ENCODE data around the gene DGCR2.

The DGCR2 gene

DNA sequence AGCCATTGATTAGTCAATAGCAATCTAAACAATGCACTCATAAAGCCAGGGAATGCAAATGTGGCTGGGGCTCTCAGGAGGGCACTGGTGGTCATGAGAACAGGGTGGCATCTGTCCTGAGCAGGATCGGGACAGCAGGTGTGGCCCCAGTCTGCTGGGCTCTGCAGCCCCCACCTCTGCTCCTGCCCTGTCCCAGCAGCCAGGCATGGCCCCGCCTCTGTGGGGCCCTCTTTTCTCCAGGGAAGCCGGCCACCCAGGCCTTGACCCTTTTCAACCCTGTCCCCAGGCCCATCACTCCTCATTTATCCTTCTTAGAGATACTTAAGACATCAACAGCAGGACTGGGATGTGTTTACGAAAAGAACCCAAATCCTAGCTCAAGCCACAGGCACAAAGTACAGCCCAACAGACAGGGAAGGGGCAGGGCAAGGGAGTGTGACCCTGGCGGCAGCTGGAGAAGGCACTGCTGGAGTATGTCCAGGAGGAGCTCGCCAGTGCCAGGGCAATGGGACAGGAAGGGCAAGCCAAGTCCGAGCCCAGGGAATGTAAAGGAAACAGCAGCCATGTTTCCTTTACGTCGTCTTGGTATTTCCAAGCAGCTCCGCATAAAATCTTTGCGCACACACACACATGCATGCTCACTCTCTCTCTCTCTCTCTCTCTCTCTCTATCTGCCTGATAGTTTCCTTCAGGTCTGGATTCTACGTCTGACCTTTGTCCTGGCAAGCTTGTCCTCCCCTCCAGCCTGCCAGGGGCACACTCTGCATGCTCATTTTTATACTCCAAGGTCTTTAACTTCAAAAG, 59.9 kb downstream of the DGCR2 start:
- H3K27me3 ChIP-seq (ENCODE audit: control insufficient read depth in 1 of 2, insufficient read depth in 2 of 2, low read length in 2 of 2), result no peaks in the 10 kb centered on the region
- H3K27ac ChIP-seq (ENCODE audit: low read depth, low read length), result no peak overlapping the region
- peaks cover 51 to 92% of the 10 kb centered on the region in 2 donors for H3K36me3 ChIP-seq (ENCODE audit: control insufficient read depth in 1 of 2, insufficient read depth in 2 of 2, low read length in 2 of 2)
- H3K9ac ChIP-seq (ENCODE audit: low read depth in 1 of 2, low read length in 2 of 2), result no peak overlapping the region
- peaks cover 12% of the 10 kb centered on the region in 2 donors for H3K4me1 ChIP-seq (ENCODE audit: control insufficient read depth in 1 of 2, insufficient read depth in 2 of 2, low read length in 2 of 2)
- H3K9me3 ChIP-seq (ENCODE audit: control insufficient read depth in 1 of 2, low read length in 2 of 2), result no peaks in the 10 kb centered on the region
- no peak overlapping the region for H3K4me3 ChIP-seq (ENCODE audit: low read depth in 1 of 2, low read length in 2 of 2)

DNA sequence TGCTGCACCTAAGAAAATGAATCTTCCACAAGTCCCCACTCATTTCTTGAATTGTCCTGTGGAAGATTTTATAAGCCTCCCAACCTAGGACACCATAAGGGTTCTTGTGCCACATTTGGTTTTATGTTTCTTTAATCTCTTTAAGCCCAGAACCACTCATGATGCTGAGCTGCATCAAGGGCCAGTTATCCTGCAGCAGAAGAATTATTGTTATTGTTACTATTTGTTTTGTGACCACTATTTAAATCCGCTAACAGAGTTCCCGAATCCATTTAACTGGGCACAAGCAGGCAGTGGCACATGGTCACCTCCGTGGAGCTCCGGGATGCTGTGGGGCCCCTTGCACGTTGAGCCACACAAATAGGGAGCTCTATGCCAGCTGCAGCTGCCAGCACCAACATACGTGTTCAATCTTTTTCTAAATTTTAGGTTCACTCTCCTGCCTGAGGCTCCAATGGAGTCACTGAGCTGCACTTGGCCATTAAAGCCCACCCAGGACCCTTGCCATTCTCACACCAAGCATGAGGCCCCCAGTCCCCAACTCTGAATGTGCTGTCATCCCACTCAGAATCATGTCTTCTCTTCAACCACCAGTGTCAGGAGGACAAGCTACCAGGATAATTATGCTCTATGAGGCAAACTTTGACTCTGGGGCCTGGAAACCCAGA, 60.6 kb downstream of the DGCR2 start:
- no peak overlapping the region for H3K4me3 ChIP-seq (ENCODE audit: low read depth in 1 of 2, low read length in 2 of 2)
- peaks cover 12% of the 10 kb centered on the region in 2 donors for H3K4me1 ChIP-seq (ENCODE audit: control insufficient read depth in 1 of 2, insufficient read depth in 2 of 2, low read length in 2 of 2)
- no peaks in the 10 kb centered on the region for H3K9me3 ChIP-seq (ENCODE audit: control insufficient read depth in 1 of 2, low read length in 2 of 2)
- H3K27me3 ChIP-seq (ENCODE audit: control insufficient read depth in 1 of 2, insufficient read depth in 2 of 2, low read length in 2 of 2), result no peaks in the 10 kb centered on the region
- no peak overlapping the region for H3K27ac ChIP-seq (ENCODE audit: low read depth, low read length)
- peaks cover 59 to 94% of the 10 kb centered on the region in 2 donors for H3K36me3 ChIP-seq (ENCODE audit: control insufficient read depth in 1 of 2, insufficient read depth in 2 of 2, low read length in 2 of 2)
- no peak overlapping the region for H3K9ac ChIP-seq (ENCODE audit: low read depth in 1 of 2, low read length in 2 of 2)

DNA sequence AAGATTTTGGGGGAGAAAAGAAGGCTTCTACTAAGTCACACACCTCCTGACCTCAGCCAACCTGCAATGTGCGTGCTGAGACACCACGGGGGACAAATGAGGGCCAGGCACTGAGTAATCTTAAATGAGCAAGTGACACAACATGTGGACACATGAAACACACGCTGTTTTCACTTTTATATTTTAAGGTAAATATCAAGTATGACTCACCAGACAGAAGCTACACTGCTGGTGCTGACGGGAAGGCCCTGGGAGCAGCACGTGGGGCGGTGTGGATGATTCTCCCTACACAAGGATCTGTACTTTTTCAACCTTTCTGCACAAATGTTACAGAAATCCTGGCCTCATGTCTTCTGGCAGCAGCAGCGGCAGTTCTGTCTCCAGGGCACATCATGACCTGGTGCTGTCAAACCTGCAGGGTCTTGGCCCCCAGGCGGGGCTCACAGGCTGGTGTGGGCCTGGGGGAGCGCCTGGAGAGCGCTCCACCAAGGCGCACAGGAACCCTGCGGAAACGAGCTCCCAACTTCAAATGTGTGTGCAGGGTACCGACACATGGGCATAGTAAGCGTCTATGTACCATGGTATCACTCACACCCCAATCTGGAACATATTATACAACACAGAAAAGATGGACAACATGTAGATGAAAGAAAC, 61.7 kb downstream of the DGCR2 start:
- peaks cover 50 to 94% of the 10 kb centered on the region in 2 donors for H3K36me3 ChIP-seq (ENCODE audit: control insufficient read depth in 1 of 2, insufficient read depth in 2 of 2, low read length in 2 of 2)
- H3K27ac ChIP-seq (ENCODE audit: low read depth, low read length), result no peak overlapping the region
- no peak overlapping the region for H3K9ac ChIP-seq (ENCODE audit: low read depth in 1 of 2, low read length in 2 of 2)
- no peak overlapping the region for H3K4me3 ChIP-seq (ENCODE audit: low read depth in 1 of 2, low read length in 2 of 2)
- H3K27me3 ChIP-seq (ENCODE audit: control insufficient read depth in 1 of 2, insufficient read depth in 2 of 2, low read length in 2 of 2), result no peaks in the 10 kb centered on the region
- no peaks in the 10 kb centered on the region for H3K9me3 ChIP-seq (ENCODE audit: control insufficient read depth in 1 of 2, low read length in 2 of 2)
- H3K4me1 ChIP-seq (ENCODE audit: control insufficient read depth in 1 of 2, insufficient read depth in 2 of 2, low read length in 2 of 2), result peaks cover 12% of the 10 kb centered on the region in 2 donors

DNA sequence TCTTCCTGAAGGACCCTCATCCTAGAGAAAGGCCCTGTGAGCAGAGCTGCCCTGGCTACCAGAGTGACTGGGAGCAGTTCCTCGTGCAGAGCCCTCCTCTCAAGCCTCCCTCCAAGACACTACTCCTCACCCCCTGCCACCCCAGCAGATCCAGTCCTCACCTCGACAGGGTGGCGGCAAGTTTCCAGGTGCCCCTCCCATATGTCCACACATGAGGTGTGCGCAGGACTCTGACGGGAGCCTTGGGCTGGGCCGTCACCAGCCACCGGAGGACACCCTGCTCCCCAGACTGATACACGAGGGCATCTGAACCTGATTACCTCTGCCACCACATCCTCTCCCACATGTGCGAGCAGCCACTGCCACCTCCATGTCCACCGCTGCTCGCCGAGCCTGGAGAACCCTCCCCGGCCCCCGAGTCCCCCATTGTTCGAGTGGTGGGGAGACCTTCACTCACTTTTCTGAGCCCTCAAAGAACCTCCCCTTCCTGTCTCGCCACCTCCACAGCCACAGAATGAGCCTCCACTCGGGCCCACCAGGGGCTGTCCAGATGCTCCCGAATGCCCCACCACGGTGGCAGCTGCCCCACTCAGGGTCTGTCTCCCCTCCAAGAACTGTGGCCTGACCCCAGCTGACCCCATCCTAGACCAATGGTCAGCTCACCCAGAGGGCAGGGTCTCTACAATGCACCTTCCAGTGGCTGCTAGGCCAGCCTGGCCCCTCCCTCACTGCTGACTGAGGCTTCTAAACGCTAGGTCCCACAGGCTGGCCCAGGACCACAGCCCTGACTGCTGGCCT, 62.5 kb downstream of the DGCR2 start:
- H3K27me3 ChIP-seq (ENCODE audit: control insufficient read depth in 1 of 2, insufficient read depth in 2 of 2, low read length in 2 of 2), result no peaks in the 10 kb centered on the region
- no peak overlapping the region for H3K4me3 ChIP-seq (ENCODE audit: low read depth in 1 of 2, low read length in 2 of 2)
- no peak overlapping the region for H3K27ac ChIP-seq (ENCODE audit: low read depth, low read length)
- H3K9ac ChIP-seq (ENCODE audit: low read depth in 1 of 2, low read length in 2 of 2), result no peak overlapping the region
- H3K36me3 ChIP-seq (ENCODE audit: control insufficient read depth in 1 of 2, insufficient read depth in 2 of 2, low read length in 2 of 2), result peaks cover 50 to 86% of the 10 kb centered on the region in 2 donors
- peaks cover 12% of the 10 kb centered on the region in 2 donors for H3K4me1 ChIP-seq (ENCODE audit: control insufficient read depth in 1 of 2, insufficient read depth in 2 of 2, low read length in 2 of 2)
- no peaks in the 10 kb centered on the region for H3K9me3 ChIP-seq (ENCODE audit: control insufficient read depth in 1 of 2, low read length in 2 of 2)

DNA sequence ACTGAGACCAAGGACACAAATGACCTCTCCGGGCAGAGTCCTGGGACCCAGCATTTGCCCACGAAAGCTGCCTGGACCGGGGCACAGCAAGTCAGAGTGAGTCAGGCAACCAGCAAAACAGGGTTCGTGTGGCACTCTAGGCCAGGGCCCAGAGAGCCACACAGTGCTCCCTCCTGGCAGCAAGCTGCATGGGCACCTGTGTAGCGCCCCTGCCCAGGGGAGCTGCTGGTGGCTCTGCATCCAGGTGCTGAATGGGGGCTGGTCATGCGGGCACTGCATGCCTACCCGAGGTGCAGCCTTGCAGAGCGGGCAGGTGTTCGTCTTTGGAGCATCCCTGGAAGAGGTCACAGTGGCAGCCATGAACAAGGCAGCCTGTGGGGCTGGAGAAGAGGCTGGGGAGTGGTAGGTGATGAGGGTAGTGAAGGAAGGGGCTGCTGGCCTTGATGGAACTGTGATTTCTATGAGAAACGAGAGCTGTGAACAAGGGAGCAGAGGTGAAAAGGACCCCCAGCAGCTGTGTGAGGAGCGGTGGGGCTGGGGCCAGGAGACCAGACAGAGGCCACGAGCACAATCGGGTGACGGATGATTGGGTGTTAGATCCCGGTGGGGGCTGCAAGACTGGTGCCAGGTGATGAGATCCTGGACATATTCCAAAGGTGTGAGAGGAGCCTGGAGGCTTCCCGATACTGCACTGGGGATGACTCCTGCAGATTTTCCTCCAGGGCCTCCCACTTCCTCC, 63.3 kb downstream of the DGCR2 start:
- Histone ChIP-seq H3K9ac (ENCODE audit: low read depth in 1 of 2, low read length in 2 of 2) (no peak overlapping the region), H3K27ac (ENCODE audit: low read depth, low read length) (no peak overlapping the region), H3K36me3 (ENCODE audit: control insufficient read depth in 1 of 2, insufficient read depth in 2 of 2, low read length in 2 of 2) (peaks cover 54 to 84% of the 10 kb centered on the region in 2 donors), H3K4me3 (ENCODE audit: low read depth in 1 of 2, low read length in 2 of 2) (no peak overlapping the region), H3K9me3 (ENCODE audit: control insufficient read depth in 1 of 2, low read length in 2 of 2) (no peaks in the 10 kb centered on the region), H3K4me1 (ENCODE audit: control insufficient read depth in 1 of 2, insufficient read depth in 2 of 2, low read length in 2 of 2) (peaks cover 12% of the 10 kb centered on the region in 2 donors), H3K27me3 (ENCODE audit: control insufficient read depth in 1 of 2, insufficient read depth in 2 of 2, low read length in 2 of 2) (no peaks in the 10 kb centered on the region)

DNA sequence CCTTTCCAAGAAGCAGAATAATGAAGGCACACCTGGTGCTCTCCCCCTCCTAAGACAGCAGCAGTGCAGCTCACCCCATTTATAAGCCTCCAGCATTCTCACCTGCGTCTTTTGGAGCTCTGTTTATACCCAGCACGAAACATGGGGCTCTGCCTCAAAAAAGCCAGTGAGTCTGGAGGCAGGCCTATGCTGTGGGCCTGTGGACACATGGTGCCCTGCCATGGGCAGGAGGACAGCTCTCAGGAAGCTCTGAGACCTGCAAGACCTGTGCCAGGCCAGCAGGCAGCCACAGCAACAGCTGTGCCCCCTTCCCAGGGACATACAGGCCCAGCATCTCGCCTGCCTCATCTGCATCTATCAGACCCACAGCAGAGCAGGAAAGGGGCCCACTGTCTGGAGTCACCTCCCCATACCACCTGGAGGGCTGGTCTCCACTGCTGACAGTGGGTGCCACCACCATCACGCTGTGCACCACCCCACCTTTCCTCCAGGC, 64.2 kb downstream of the DGCR2 start:
- no peak overlapping the region for H3K4me3 ChIP-seq (ENCODE audit: low read depth in 1 of 2, low read length in 2 of 2)
- no peak overlapping the region for H3K27ac ChIP-seq (ENCODE audit: low read depth, low read length)
- H3K36me3 ChIP-seq (ENCODE audit: control insufficient read depth in 1 of 2, insufficient read depth in 2 of 2, low read length in 2 of 2), result peaks cover 58 to 86% of the 10 kb centered on the region in 2 donors
- H3K27me3 ChIP-seq (ENCODE audit: control insufficient read depth in 1 of 2, insufficient read depth in 2 of 2, low read length in 2 of 2), result no peaks in the 10 kb centered on the region
- no peak overlapping the region for H3K9ac ChIP-seq (ENCODE audit: low read depth in 1 of 2, low read length in 2 of 2)
- H3K4me1 ChIP-seq (ENCODE audit: control insufficient read depth in 1 of 2, insufficient read depth in 2 of 2, low read length in 2 of 2), result peaks cover 10% of the 10 kb centered on the region in 2 donors
- H3K9me3 ChIP-seq (ENCODE audit: control insufficient read depth in 1 of 2, low read length in 2 of 2), result no peaks in the 10 kb centered on the region

DNA sequence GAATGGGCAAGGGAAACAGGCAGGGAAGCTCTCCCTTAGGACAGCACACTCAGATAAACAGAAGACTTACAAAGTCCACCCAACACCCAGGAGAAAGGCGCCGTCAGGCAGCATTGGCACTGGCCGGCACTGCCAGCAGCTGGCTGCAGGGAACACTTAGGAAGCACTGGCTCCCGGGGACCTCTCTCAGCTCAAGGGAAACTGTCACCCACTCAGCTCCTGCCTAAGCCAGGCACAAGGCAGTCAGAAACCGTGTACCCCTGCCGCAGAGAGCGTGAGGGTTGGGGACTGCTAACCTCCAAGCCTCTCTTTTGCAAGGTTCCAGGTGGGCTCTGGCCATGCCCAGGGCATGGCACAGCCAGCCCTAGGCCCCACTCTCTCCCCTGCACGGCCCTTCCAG, 64.7 kb downstream of the DGCR2 start:
- Histone ChIP-seq H3K27me3 (ENCODE audit: control insufficient read depth in 1 of 2, insufficient read depth in 2 of 2, low read length in 2 of 2) (no peaks in the 10 kb centered on the region), H3K27ac (ENCODE audit: low read depth, low read length) (no peak overlapping the region), H3K4me1 (ENCODE audit: control insufficient read depth in 1 of 2, insufficient read depth in 2 of 2, low read length in 2 of 2) (peaks cover 5% of the 10 kb centered on the region in 2 donors), H3K4me3 (ENCODE audit: low read depth in 1 of 2, low read length in 2 of 2) (no peak overlapping the region), H3K9ac (ENCODE audit: low read depth in 1 of 2, low read length in 2 of 2) (no peak overlapping the region), H3K36me3 (ENCODE audit: control insufficient read depth in 1 of 2, insufficient read depth in 2 of 2, low read length in 2 of 2) (peaks cover 58 to 85% of the 10 kb centered on the region in 2 donors), H3K9me3 (ENCODE audit: control insufficient read depth in 1 of 2, low read length in 2 of 2) (no peaks in the 10 kb centered on the region)

DNA sequence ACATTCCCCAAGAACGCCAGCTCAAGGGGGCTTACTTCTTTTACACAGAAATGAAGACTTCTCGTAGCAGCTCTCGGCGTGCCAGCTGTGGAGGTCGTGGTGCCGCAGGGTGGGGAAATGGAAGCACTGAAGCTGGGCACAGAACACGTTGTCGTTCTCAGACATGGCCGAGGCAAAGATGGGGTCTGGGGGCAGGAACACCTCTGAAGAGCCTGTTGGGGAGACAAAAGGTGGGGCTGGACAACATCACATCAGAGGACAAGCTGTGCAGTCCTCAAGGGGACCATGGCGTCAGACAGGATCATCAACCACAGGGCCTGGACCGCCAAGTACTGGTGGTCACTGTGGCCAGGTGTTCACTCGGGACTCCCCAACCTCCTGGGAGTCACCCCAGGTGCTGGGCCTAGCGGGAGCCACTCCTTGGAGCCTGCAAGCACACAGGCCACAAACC, 65.2 kb downstream of the DGCR2 start:
- Histone ChIP-seq H3K27ac (ENCODE audit: low read depth, low read length) (no peak overlapping the region), H3K36me3 (ENCODE audit: control insufficient read depth in 1 of 2, insufficient read depth in 2 of 2, low read length in 2 of 2) (peaks cover 53 to 80% of the 10 kb centered on the region in 2 donors), H3K4me3 (ENCODE audit: low read depth in 1 of 2, low read length in 2 of 2) (no peak overlapping the region), H3K4me1 (ENCODE audit: control insufficient read depth in 1 of 2, insufficient read depth in 2 of 2, low read length in 2 of 2) (no peaks in the 10 kb centered on the region), H3K9me3 (ENCODE audit: control insufficient read depth in 1 of 2, low read length in 2 of 2) (no peaks in the 10 kb centered on the region), H3K27me3 (ENCODE audit: control insufficient read depth in 1 of 2, insufficient read depth in 2 of 2, low read length in 2 of 2) (no peaks in the 10 kb centered on the region), H3K9ac (ENCODE audit: low read depth in 1 of 2, low read length in 2 of 2) (no peak overlapping the region)

DNA sequence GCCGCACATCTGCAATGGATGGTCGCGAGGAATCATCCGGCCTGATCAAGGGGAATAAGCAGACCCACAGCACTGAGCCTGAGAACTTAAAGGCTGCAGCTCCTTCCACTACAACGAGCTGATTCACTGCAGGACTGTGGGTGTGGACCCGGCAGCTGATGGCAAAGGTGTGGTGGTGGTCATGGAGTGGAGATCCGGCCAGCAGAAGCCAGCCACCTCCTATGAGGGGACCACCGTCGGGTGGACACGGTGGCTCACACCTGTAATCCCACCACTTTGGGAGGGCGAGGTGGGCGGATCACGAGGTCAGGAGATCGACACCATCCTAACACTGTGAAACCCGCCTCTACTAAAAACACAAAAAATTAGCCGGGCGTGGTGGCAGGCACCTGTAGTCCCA, 66.4 kb downstream of the DGCR2 start:
- H3K27ac ChIP-seq (ENCODE audit: low read depth, low read length), result no peak overlapping the region
- no peaks in the 10 kb centered on the region for H3K27me3 ChIP-seq (ENCODE audit: control insufficient read depth in 1 of 2, insufficient read depth in 2 of 2, low read length in 2 of 2)
- peaks cover 42 to 78% of the 10 kb centered on the region in 2 donors for H3K36me3 ChIP-seq (ENCODE audit: control insufficient read depth in 1 of 2, insufficient read depth in 2 of 2, low read length in 2 of 2)
- no peak overlapping the region for H3K4me3 ChIP-seq (ENCODE audit: low read depth in 1 of 2, low read length in 2 of 2)
- H3K9me3 ChIP-seq (ENCODE audit: control insufficient read depth in 1 of 2, low read length in 2 of 2), result no peaks in the 10 kb centered on the region
- no peaks in the 10 kb centered on the region for H3K4me1 ChIP-seq (ENCODE audit: control insufficient read depth in 1 of 2, insufficient read depth in 2 of 2, low read length in 2 of 2)
- H3K9ac ChIP-seq (ENCODE audit: low read depth in 1 of 2, low read length in 2 of 2), result no peak overlapping the region

Measured in duodenal mucosa (tissue), 2 donors.